HL-60 (cell line): ENCODE measurements around the gene VMAC.

ENCODE experiments used
- DNase-seq, 2 experiments: peaks; one replicate each; pipeline ENCODE4 v3.0.0-alpha.2; 2010 to 2020; ENCODE audit warnings: low read depth in 1 of 2, low spot score in 1 of 2
- H3K27ac ChIP-seq: fragments of 250-450 bp; sonication (Bioruptor Pico); replicated peaks from 2 replicates; pipeline ENCODE4 v1.5.1; 2020; ENCODE audit warnings: mild to moderate bottlenecking, moderate library complexity
- H3K27me3 ChIP-seq: fragments of 250-450 bp; sonication (Bioruptor Pico); 2 replicates; pipeline ENCODE4 v1.5.1; 2021; ENCODE audit warnings: mild to moderate bottlenecking, moderate library complexity; ENCODE audit not compliant: insufficient read depth, poor library complexity, severe bottlenecking
- H3K4me3 ChIP-seq: replicated peaks from 2 replicates; pipeline ENCODE4 v1.5.1; 2011; ENCODE audit warnings: mild to moderate bottlenecking, control low read depth, low read length; ENCODE audit not compliant: insufficient read depth
- GABPA ChIP-seq: IDR thresholded peaks from 2 replicates; pipeline ENCODE4 v1.6.1; 2012; ENCODE audit warnings: low read depth
- POLR2AphosphoS5 ChIP-seq: IDR thresholded peaks from 2 replicates; pipeline ENCODE4 v1.6.1; 2012; ENCODE audit warnings: low read depth
- REST ChIP-seq: IDR thresholded peaks from 2 replicates; pipeline ENCODE4 v1.6.1; 2012; ENCODE audit warnings: low read depth; ENCODE audit not compliant: insufficient replicate concordance
- SPI1 ChIP-seq: IDR thresholded peaks from 2 replicates; pipeline ENCODE4 v1.6.1; 2012; ENCODE audit warnings: low read depth, mild to moderate bottlenecking, borderline replicate concordance
- TF ChIP-seq, protein P1 (sequence below): IDR thresholded peaks from one replicate; pipeline ENCODE4 v1.5.1; 2011; ENCODE audit warnings: low read length, control low read depth, inconsistent platforms; ENCODE audit not compliant: insufficient read depth

VMAC gene

GRCh38 chr19:5947435-5947834, 42.8 kb downstream of the VMAC start:
- no peak overlapping the region for H3K4me3 ChIP-seq
- TF ChIP-seq GABPA (no peak), POLR2AphosphoS5 (no peak), SPI1 (no peak), REST (no peak)
- TF ChIP-seq, protein P1, sequence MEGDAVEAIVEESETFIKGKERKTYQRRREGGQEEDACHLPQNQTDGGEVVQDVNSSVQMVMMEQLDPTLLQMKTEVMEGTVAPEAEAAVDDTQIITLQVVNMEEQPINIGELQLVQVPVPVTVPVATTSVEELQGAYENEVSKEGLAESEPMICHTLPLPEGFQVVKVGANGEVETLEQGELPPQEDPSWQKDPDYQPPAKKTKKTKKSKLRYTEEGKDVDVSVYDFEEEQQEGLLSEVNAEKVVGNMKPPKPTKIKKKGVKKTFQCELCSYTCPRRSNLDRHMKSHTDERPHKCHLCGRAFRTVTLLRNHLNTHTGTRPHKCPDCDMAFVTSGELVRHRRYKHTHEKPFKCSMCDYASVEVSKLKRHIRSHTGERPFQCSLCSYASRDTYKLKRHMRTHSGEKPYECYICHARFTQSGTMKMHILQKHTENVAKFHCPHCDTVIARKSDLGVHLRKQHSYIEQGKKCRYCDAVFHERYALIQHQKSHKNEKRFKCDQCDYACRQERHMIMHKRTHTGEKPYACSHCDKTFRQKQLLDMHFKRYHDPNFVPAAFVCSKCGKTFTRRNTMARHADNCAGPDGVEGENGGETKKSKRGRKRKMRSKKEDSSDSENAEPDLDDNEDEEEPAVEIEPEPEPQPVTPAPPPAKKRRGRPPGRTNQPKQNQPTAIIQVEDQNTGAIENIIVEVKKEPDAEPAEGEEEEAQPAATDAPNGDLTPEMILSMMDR, result no peak
- DNase-seq, result peak; percentile 65 to 72
- H3K27ac ChIP-seq, result no peak overlapping the region; the same call in 1 of the 2 replicates
- no peaks in the 10 kb centered on the region for H3K27me3 ChIP-seq

- H3K4me3 ChIP-seq, result no peak overlapping the region
- TF ChIP-seq GABPA (no peak), REST (no peak), POLR2AphosphoS5 (no peak), SPI1 (no peak)
- TF ChIP-seq, protein P1, result no peak
- no peak overlapping the region for H3K27ac ChIP-seq
- no peak for DNase-seq
- H3K27me3 ChIP-seq, result no peaks in the 10 kb centered on the region
Measured at GRCh38 chr19:5948752-5949564, 44.3 kb downstream of the VMAC start.

DNA sequence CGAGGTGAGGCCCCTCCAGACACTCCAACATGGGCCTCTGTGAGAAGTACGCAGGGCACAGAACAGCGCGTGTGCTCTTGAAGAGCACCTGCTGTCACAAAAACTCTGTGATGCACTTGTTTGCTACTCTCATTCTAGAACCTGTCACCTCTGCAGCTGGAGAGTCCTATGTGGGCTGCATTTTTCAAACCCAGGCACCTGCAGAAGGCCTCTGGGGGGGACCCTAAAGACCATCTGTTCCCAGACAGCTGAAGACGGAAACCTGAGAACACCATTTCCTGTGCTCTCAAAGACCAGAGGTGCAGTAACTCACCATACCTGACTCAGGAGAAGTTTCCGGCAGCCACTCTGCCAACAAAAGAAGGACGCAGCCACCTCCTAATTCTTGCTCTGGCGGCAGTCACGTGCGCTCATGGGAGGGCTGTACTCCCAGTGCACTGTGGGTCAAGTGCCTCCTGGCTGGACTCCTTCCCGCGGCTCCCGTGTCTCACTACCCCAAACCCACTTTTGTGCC, 45.2 kb downstream of the VMAC start:
- no peak for TF ChIP-seq SPI1
- TF ChIP-seq, protein P1, result no peak
- no peak for TF ChIP-seq POLR2AphosphoS5
- no peak for TF ChIP-seq REST
- TF ChIP-seq GABPA, result no peak
- no peak overlapping the region for H3K4me3 ChIP-seq
- DNase-seq, result no peak

More for the DNA sequence above, 45.2 kb downstream of the VMAC start:
- H3K27me3 ChIP-seq, result no peaks in the 10 kb centered on the region
- no peak overlapping the region for H3K27ac ChIP-seq
